Epithelial cell of prostate (primary cell): ENCODE data around the gene RIC1.
A peak's percentile ranks its signal among the peaks of the same experiment; 100 is the strongest.
"Not testable (repeated sequence)": the region's sequence is repeated elsewhere in the genome, so short reads cannot be mapped to it uniquely, and the experiment has no call there.

Experiments
- DNase-seq: peaks from one replicate; pipeline ENCODE4 v3.0.0-alpha.2; 2011; ENCODE audit warnings: low read depth, low spot score
- H3K27ac ChIP-seq: fragments of 450-650 bp; 2 replicates; pipeline ENCODE4 v1.5.1; 2017; ENCODE audit warnings: mild to moderate bottlenecking

RIC1 gene, protein sequence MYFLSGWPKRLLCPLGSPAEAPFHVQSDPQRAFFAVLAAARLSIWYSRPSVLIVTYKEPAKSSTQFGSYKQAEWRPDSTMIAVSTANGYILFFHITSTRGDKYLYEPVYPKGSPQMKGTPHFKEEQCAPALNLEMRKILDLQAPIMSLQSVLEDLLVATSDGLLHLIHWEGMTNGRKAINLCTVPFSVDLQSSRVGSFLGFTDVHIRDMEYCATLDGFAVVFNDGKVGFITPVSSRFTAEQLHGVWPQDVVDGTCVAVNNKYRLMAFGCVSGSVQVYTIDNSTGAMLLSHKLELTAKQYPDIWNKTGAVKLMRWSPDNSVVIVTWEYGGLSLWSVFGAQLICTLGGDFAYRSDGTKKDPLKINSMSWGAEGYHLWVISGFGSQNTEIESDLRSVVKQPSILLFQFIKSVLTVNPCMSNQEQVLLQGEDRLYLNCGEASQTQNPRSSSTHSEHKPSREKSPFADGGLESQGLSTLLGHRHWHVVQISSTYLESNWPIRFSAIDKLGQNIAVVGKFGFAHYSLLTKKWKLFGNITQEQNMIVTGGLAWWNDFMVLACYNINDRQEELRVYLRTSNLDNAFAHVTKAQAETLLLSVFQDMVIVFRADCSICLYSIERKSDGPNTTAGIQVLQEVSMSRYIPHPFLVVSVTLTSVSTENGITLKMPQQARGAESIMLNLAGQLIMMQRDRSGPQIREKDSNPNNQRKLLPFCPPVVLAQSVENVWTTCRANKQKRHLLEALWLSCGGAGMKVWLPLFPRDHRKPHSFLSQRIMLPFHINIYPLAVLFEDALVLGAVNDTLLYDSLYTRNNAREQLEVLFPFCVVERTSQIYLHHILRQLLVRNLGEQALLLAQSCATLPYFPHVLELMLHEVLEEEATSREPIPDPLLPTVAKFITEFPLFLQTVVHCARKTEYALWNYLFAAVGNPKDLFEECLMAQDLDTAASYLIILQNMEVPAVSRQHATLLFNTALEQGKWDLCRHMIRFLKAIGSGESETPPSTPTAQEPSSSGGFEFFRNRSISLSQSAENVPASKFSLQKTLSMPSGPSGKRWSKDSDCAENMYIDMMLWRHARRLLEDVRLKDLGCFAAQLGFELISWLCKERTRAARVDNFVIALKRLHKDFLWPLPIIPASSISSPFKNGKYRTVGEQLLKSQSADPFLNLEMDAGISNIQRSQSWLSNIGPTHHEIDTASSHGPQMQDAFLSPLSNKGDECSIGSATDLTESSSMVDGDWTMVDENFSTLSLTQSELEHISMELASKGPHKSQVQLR (N-terminal part only)

DNA sequence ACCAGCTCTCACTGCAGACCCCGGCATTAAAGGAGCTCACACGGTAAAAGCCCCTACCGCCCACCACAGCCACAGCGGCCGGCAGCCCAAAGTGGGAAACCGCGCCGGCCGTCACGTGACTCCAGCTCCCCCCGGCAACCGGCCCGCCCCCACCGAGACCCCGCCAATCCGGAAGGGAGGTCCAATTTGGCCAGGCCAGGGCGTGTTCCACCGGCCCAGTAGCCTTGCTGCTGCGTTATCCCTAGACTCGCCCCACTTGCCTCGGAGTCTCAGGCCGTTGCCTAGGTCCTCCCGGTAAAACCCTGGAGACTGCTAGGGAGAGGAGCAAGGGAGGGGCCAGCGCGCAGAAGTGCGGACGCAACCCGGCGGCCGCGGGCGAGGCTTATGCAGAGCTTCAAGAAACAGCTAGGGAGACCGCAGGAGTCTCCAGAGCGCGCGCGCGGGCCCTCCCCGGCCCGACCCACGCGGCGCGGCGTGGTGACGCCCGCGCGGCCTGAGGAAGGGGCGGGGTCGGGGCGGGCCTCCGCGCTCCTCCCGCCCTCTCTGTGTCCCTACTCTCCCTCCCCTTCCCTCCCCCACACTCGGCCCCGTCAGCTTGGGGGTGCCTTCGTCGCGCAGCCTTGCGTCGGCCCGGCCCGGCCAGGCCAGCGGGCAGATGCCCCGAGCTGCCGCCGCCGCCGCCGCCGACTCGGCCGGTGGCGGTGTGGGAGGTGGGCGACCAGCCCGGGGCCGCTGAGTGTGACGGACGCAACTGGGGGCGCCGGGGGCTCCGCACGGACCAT is at the start of gene RIC1:
Gene RIC1 (plus strand): TSS at position 578 of the 782 bp plus-strand sequence. CDS start 203 bp downstream, at position 781.
- peak within 1 kb of the TSS; percentile 84 for H3K27ac ChIP-seq
- DNase-seq: peak; percentile 78

GRCh38 chr9:5579881-5580280 is 49.0 kb upstream of the RIC1 start:
- no peak for DNase-seq

GRCh38 chr9:5580650-5581049 is 48.3 kb upstream of the RIC1 start:
- DNase-seq: no peak
- H3K27ac ChIP-seq: no peak overlapping the region

More at GRCh38 chr9:5579881-5580280, 49.0 kb upstream of the RIC1 start:
- H3K27ac ChIP-seq: no peak overlapping the region

- DNase-seq, H3K27ac ChIP-seq: not testable (repeated sequence)
These were observed 47.2 kb upstream of the RIC1 start for GRCh38 chr9:5581706-5582105.

GRCh38 chr9:5582835-5583195 is 46.1 kb upstream of the RIC1 start:
- peak overlapping the region; percentile 60 for H3K27ac ChIP-seq
- no peak for DNase-seq

DNA sequence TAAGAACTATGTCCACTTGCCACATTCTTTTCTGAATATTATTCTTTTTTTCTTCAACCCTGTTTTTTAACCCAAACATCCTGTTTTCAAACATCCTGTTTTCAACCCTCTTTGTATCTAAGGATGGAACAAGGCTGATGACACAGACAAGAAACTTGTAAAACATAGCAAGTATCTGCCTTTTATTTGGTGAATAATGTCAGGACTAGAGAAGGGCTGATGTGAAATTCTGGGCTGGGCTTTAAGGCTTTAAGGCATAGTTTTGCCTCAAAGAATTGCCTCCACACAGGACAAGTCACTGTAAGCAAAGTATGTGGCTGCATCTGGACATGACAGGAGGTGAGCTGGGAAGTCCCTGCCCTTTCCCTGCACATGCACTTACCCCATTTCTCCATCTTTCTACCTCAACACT is 42.5 kb upstream of the RIC1 start:
- peak overlapping the region; percentile 80 for H3K27ac ChIP-seq
- DNase-seq: no peak

DNA sequence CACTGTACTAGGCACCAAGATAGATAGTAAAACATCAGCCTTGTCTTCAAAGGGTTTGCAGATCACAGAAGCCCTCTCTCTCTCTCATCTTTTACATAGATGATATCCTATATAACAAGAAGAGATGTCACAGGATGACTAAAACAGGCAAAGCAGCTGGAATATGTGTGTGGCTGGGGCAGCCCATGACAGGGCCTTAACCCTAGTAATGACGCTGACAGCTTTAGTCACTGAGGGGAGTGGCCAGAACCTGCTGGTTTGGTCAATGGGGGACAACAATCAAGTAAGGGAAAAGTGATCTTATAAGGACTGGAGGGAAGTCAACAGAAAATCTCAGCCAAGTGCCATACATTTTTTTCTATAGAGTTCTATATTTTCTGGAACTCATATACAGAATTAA is 41.9 kb upstream of the RIC1 start:
- DNase-seq: peak; percentile 59
- H3K27ac ChIP-seq: peak overlapping the region; percentile 80

DNA sequence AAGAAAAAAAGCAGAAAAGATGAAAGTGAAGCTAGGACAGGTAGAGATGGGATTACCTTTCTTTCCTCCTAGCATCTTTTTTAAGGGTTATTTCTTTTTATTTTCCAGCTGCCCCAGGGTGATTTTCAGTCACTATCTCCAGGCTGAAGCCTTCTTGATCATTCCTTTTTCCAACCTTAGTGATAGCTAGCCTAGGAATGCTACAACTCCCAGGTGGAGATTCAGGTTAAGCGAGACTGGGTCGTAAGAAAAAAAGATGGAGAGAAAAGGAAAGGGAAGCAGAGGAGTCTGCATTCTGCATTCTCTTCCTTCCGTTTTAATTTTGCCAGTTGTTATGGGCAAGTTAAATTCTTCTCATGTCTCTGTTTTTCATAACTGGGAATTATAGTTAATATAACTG is 36.7 kb upstream of the RIC1 start:
- H3K27ac ChIP-seq: peak overlapping the region; percentile 31
- no peak for DNase-seq

DNA sequence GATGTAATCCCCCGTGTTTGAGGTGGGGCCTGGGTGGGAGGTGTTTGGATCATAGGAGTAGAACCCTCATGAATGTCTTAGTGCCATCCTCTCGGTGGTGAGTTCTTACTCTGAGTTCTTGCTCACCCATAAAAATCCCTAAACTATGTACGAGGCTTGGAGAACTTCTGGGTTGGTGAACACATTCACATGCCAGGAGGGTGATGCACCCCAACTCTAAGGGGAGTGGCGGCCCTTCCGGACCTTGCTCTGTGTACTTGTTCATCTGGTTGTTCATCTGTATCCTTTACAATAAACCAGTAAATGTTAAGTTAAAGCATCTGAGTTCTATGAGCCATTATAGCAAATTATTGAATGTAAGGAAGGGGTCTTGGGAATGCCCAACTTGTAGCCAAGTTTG is 36.0 kb upstream of the RIC1 start:
- no peak for DNase-seq
- H3K27ac ChIP-seq: peak overlapping the region; percentile 31

DNA sequence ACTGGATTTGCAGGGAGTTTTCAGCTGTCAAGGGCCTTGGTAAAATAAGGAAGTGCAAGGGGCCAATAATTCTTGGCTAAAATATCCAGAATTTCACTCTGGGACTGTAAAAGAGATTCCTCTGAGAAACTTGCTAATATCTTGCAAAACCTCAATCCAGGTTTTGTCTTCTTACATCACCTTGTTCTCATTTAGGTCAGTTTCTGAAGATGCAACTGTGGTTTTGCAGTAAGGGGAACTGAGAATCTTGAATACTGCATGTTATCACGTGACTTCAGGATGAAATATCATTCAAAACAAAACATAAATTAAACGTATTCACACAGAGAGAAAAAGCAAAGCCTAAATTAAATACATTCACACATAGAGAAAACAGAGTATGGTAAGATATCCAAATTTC is 35.0 kb upstream of the RIC1 start:
- H3K27ac ChIP-seq: no peak overlapping the region
- no peak for DNase-seq

GRCh38 chr9:5596173-5596572 is 32.7 kb upstream of the RIC1 start:
- DNase-seq: no peak
- H3K27ac ChIP-seq: no peak overlapping the region

DNA sequence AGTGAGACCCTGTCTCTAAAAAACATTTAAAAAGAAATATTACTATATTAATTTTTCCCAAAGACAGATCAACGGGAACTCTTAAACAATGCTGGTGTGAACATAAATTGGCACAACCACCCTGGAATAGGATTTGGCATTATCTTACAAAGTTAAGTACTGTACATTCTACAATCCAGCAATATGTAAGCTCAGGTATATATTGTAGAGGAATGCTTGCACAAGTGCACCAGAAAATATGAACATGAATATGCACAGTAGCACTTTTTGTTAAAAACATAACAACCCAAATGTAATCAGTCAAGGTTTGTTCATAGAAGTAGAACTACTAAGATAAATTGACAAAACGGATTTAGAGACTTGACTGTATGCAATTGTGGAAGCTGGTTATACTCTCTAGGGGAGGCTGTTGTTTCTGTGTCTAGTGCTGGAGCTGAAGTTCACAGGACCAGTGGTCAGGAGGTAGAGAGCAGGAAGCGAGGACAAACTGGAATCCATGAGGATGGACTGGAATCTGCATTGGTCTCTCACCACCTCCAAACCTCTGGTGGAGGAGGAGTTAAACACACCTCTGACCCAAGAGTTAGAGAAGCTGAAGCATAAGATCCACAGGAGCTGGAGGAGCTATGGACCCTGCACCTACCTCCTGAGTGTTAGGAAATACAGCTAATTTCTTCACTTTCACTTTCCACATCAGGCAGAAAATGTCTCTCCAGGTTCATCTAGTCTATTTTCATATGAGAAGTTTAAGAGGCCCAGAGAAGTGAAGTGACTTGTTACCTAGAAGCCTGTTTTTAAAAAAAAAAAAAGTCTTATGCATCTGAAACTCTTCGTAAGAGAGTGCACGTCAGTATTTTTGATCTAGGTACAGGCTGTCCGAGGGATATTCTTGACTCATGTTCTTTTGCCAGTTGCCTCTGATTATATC is 20.3 kb upstream of the RIC1 start:
- DNase-seq: no peak
- no peak overlapping the region for H3K27ac ChIP-seq

- H3K27ac ChIP-seq: no peak overlapping the region
- DNase-seq: no peak
These were observed 19.7 kb upstream of the RIC1 start for GRCh38 chr9:5609226-5609596.

GRCh38 chr9:5610491-5610890 is 18.4 kb upstream of the RIC1 start:
- no peak for DNase-seq
- no peak overlapping the region for H3K27ac ChIP-seq

DNA sequence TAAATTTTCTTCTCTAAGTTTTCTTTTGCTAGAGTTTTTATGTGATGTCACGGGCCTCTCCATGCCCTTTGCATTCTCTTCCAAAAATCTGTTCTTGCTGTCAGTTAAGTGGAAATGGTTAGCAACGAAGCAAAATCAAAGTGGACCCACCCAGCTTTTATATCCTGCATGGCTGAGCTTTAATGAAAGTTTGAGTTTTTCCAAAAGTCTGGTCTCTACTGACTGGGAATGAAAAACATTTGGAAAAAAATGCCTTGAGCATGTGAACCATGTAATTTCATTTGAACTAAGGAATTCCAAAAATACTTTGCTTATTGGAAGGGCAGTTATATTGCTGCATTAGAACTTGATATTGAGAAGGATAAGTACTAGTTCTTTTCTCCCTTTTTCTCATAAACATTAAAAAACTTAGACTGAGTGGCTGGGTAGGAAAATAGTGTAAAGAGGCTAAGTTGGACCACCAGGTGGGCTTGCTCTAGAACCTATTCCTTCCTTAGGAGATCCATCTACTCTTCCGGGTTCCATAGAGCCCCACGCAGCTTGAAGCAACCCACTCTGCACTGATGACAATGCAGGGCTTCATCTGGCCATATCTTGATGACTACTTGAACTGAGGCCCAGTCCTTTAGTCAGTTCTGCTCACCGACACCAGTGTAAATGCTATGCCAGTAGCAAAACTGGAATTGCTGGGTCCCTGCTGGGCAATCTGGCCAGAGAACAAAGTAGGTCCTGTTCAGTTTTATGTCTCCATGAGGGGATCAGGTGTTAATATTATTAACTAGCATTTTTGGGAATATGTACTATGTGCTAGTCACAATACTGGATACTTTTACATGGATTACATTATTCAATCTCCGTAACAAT is 17.4 kb upstream of the RIC1 start:
- DNase-seq: no peak
- H3K27ac ChIP-seq: no peak overlapping the region

- no peak overlapping the region for H3K27ac ChIP-seq
- no peak for DNase-seq
These were observed 16.7 kb upstream of the RIC1 start for GRCh38 chr9:5612185-5612530.

DNA sequence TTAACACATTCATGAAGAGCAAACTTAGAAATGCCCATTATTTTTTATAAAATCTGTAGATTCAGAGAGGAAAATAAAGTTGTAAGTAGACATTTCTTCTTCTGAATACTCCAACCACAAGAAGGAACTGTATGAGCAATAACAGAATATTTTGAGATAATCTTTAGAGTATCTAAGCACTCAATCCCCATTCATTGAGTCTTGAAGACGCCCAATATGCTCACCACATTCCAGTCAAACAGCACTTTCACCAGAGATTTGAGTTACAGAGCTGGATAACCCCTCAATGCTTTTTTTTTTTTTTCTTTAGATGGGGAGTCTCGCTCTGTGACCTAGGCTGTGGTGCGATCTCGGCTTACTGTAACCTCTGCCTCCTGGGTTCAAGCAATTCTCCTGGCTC is 14.7 kb upstream of the RIC1 start:
- H3K27ac ChIP-seq: no peak overlapping the region
- DNase-seq: no peak

DNA sequence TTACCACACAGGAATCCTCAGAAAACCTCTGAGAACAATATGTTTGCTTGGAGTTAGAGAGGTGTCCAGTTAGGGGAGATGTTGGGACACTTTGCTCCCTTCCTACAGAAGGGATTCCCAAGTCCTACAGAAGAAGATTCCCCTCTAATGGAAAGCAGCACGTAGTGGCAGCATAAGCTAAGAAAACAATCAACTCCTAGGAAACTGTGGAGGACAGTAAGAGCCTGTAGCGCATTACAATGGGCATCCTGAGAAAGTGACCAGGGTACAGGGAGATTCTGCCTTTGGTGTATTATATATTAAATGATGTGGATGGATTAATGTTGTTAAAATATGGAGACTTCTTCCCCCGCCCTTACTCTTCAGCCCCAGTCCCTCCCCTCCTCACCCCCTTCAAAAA is 13.9 kb upstream of the RIC1 start:
- H3K27ac ChIP-seq: no peak overlapping the region

More for the DNA sequence above, 13.9 kb upstream of the RIC1 start:
- DNase-seq: no peak
